GM04504 (cell line): ENCODE results near the gene MVB12B.

Experiments used
- DNase-seq: peaks from one replicate; pipeline ENCODE4 v3.0.0-alpha.2; 2012; ENCODE audit warnings: low read depth

MVB12B gene

DNA sequence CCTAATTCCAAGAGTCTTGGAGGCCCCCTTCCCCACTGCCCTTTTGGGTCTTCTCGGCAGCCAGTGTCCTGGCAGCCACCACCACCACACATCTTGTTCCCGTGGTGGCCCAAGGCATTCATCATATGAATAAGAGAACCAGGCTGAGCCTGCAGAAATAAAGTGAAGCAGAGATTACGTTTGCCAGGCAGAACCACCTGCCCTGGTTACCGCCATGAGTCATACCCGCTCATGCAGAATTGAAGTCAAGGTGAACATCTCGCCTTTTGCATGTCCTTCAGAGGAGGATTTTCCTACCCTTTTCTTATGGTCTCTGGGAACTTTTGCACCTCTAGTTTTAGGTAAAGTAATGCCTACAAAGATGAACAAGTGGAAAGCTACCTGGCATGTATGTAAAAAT, 167.6 kb downstream of the MVB12B start:
- no peak for DNase-seq

DNA sequence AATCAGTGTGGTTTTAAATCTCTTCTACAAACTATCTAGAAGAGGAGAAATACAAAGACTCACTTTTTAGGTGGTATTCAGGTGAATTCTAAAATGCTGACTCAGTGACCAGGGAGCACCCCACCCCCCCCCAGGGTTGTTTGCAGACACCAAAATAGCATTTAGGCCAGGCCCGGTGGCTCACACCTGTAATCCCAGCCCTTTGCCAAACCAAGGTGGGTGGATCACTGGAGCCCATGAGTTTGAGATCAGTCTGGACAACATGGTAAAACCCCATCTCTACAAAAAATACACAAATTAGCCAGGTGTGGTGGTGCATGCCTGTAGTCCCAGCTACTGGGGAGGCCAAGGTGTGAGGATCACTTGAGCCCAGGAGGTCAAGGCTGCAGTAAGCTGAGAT, 168.1 kb downstream of the MVB12B start:
- no peak for DNase-seq

DNA sequence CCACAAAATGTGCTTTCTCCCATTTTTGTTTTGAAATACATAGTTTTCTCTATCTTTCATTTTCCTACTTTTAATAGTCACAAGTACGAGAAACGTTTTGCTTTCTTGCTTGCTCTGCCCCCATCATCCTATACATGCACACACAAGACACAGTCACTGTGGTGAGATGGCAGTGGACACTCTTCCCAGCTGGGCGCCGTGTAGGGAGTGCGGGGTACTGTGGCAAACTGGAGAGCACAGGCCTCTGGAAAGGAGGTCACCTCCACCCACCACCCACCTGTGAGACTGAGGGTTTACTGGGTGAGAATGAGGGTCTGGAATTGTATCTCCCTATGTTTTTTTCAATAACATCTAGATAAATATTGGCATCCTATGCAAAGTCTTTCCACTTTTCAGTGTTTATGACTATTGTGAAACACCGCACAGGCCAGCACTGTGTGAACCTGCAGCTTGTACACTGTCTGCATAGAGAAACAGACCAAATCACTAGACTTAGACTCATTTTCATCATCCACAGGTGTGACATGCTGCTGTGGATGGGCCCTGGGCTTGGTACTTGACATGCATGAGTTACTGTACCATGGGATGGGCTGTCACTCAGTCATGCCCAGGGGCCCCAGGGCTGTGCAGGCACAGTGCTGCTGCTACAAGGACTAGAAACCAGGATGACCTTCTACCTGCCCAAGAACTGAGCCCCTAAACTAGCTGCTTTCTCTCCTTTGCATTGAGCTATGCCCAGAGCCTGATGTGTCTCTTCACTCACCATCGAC, 169.0 kb downstream of the MVB12B start:
- DNase-seq = no peak

DNA sequence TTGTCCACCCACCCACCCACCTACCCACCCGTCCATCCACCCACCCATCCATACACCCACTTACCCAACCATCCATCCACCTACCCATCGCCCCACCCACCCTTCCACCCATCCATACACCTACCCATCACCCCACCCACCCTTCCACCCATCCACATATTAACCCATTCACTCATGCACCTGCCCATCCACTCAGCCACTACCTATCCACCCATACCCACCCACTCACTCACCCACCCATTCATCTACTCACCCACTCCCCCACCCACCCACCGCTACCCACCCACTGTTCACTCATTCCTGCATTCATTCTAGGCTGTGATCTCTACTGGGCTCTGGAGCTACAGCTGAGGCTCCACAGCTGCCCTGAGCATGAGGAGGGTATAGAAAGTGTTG, 169.6 kb downstream of the MVB12B start:
- DNase-seq = no peak

DNA sequence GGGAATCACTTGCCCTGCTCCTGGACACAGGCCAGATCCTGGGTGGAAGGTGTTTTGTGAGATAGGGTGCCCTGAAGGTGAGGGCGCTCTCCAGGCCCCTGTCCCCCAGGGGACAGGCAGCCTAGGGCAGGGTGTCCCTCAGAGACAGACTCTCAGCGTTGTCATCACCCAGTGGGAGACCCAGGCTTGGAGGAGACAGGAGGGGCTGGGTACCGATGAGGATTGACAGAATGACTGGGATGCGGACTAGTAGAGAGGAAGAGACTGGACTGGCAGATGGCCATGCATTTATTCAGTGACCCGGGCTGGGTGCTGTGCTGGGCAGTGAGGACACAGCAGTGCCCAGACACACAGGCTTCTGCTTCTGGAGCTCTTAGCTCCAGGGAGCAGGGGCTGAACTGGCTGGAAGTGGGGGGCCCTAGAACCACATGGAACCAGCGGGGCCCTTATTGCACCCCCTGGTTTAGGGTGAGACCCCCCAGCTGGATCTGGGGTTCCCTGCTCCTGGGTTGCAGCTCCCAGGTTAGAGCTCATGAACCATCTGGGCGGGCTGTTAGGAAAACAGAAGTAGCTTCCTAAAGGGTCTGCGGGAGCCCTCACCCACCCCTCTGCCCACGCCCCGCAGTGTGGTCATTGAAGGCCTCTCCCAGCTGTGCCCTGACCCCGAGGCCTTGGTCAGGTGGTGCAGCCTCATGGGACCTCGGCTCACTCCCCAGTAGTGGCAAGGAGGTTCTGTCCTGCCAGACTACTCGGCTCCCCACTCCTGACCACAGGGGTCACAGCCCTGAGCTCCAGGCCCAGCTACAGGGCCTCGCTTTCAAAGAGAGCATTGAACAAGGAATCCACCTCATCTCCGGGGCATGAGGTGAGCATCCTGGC, 170.4 kb downstream of the MVB12B start:
- no peak for DNase-seq

DNA sequence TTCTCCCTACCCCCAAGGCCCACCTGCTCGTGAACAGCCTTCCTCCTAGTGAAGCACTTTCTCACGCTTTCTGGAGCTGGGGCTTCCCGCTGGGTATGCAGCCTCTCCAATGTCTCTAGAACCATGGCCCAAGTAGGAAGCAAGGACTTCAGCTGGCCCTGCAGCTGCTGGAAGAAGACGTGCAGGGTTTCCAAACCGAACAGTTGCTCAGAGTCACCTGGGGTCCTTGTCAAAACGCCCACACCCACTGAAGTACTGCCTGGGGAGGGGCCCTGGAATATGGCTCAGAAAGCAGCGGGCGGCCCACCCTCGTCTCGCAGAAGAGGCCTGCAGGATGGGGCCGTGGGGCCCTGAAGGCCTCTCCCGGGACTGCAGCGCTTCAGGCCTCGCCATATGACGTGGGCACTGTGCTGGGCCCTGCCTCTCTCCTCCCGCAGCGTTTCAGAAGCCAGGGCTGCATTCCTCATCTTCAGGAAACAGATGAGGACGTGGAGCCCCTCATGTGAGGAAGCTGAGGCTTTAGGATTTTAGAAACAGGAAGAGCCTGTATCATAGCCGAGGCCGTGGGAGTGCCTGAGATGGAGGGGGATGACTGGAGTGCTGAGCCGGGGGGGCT, 171.1 kb downstream of the MVB12B start:
- no peak for DNase-seq

DNA sequence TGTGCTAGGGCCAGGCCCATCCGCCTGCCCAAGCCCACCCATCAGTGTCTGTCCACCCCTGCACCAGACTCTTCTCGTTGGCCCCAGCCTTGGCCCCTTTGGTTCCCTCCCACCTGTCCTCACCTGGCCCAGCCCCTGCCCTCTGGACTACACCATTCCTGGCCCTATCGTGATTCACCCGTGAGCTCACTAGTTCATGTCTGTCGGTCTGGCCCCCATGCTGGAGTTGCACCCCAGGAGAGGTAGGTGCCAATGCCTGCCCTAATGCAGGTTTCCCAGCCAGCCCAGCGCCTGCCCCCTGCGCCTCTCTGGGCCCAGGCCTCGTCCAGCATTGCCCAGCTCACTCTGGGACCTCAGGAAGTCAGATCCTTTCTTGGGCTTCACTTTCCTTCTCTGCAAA, 171.7 kb downstream of the MVB12B start:
- no peak for DNase-seq

DNA sequence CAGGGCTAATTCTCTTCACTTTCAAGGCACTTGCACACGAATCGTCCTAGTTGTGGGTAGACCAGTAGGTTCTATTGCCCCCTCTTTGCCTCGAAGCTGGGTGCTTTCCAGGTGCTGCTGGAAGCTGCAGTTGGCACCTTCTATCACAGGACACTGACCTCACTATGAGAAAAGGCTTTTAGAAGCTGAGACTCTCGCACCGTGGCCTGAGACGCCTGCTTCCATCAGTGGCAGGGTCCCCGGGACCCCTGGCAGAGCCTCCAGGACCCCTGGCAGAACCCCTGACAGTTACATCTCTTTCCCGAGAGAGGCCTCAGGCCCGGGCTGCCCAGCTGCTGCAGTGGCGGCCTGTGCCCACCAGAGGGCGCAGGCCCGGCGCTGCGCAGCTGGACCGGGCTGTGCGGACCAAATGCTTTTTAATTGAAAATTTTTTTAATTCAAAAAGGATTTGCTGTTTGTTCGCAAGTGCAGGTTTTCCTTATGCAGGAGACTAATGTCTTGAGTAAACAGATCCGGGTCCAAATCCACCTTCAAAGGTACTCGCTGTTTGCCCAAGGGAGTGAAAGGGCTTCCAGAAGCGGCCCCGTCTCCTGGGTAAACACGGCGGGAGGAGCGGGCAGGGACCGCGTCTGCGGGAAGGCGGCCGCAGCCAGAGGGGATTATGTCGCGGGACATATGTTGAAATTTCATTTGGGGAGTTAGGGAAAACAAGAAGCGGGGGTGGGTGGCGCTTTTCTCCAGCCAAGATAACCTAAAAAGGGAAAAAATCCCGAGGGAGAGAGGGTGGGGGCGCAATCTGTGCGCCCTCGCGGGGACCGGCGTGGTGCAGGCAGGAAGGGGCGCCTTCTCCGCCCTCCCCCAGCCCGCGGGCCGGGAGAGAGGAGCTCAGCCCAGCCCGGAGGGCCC, 172.6 kb downstream of the MVB12B start:
- DNase-seq = peak; percentile 10

DNA sequence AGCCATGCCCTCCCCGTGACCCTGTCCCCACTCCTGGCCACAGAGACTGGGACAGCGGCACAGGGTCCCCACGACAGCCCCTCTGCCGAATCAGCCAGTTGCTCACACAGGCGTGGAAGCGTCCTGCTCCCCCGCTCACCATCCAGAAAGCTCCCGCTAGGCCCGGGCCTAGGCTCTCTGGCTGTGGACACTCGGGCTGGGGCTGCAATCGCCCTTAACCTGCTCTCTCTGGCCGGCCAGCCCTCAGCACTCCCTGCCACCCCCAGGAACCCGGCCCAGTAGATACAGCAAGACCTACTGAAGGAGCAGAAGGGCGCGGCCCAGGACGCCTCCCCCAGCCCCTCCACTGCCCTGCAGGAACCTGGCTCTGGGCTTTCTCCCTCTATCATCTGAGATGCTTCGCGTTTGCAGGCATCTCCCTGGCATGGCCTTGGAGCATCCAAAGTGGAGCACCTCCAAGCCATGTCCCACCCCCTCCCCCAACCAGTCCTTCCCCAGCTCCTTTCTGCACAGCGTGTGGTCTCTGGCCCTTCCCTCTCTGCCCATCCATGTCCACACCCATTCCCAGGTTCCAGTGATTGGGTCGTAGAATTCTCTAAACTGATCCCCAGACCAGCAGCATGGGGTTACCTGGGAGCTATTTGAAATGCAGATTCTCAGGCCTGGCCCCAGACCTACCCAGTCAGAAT, 173.4 kb downstream of the MVB12B start:
- DNase-seq = no peak

DNA sequence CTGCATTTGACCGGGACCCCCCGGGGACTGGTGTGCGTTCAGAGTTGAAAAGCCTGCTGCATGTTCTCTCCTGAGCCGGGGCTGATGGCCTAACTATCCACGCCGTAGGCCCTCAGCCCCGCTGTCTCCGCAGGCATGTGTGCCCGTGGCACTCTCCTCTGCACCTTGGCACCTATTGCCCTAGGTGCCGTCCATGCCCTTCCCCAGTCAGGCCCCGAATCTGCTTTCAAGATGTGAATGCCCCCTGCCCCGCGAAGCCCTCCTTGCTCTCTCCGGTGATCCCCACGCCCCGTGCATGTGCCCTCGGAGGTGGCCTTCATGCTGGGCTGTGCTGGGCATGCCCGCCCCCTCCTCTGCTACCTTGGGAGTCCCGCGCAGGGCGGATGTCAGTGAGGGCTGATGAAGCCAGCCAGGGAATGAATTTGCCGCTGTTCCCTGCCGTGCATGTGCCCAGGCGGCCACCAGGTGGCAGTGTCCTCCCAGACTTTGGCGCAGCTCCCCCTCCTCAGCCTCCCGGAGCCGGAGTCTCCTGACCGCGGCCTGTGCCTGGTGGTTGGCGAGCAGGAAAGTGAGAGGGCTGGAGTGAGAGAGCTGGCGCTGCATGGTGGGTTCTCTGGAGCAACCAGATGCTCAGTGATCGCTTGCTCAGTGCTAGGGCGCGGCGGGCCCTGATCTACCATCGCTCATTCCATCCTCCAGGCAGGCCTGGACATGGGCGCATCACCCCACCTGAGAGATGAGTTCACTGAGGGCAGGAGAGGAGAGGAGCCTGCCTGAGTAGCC, 174.2 kb downstream of the MVB12B start:
- peak; percentile 32 for DNase-seq

DNA sequence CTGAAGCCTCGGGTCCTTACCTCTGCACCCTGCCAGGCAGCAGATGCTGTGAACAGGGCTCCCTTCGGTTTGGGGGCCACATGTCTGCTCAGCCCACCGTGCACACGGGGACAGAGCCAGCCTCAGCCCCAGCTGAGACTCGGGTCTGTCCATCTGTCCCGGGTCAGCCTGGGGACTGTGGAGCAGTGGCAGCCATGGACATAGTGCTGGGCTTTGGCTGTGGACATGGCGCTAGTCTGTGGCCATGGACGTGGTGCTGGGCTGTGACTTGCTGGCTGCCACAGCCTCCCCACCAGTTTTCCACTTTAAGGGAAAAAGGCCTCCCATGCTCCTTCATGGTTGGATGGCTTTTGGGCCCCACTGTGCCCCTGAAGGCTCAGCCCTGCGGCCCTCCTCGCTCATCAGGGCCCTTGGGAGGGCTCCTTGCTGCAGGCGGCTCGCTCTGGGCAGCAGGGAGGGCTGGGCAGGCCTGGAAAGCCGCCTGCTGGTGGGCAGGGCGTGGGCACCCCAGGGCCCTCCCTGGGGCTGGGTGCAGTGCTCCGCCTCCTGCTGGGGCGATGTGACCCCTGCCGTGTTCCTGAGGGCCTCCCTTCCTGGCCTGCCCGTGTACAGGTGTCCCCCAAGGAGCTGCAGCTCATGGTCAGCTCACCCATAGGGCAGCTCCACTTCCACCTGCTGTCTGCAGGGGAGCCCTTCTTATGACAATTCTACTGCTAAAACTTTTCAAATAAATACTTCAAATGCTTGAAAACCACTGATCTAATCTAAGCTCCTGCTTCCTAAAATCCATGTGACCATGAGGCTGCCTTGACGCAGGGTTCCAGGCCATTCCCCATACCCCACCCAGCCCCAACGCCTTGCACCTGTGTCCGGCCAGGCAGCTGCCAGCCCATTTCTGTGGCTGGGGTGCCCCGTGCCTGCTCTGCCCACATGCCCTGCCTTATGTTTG, 175.0 kb downstream of the MVB12B start:
- DNase-seq = no peak

DNA sequence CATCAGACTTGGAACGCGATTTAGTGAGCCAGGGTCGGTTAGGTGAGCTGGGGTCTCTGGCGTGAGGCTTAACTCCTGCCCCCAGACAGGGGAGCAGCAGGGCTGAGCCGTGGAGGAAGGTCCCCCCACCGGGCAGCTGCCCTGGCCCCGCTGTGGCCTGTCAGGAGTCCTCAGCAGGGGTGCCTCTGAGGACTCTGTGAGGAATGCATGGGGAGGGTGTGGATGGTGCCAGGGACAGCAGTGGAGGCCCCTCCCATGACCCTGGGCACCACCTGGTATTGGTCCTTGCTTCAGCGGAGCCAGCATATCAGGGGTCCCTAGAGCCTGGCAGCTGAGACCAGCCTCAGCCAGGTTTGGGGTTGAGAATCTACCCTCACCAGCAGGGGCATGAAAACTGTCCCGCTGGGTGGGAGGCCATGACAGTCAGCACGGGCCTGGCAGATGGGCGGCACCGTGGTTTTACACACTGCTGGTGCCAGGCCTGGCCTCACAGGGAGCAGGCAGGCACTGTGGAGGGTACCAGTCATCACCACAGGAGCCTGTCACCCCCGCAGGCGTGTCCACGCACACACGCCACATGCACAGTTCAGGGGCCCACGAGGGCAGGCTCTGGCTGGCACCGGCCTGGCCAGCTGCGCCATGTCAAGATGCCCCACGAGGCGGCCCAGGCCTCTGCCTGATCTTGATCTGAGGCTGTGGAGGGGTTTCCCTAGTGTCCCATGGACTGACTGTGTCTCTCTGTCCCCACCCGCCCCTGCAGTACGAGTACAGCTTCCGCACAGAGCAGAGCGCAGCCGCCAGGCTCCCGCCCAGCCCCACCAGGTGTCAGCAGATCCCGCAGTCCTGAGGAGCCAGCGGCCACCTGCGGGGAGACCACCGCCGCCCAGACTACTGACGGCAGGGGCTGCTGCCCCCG, 176.0 kb downstream of the MVB12B start:
- no peak for DNase-seq

DNA sequence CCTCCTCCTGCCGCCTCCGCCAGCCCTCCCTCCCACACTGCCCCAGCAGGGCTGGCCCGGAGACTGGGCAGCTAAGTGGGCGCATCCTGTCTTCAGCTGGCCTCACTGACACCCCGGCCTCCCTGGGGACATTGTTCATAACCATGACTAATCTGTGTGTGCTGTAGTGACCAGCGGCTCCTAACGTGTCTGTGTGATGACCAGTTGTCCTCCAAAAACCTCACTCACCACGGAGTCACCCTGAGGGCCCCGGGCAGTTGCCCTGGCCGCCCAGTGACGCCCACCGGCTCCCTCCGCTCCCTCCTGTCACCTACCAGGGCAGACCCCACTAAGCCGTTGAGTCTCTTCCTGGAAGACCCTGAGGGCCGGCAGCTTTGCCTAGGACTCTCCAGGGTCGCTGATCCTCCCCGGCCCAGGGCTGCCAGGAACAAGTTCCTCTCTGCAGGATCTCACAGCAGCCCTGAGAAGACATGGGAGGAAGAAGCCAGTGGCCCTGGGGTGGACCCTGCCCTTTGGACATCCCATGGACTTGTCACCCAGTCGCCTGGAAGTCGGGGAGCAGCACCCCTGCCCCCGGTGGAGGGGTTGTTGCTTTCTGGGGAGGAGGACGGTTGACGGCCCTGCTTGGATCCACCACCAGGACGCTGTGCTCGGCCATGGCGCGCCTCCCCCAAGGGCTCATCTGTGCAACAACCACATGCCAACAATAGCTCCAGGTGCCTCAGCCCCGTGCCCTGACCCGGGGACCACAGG, 176.9 kb downstream of the MVB12B start:
- DNase-seq = peak; percentile 18

DNA sequence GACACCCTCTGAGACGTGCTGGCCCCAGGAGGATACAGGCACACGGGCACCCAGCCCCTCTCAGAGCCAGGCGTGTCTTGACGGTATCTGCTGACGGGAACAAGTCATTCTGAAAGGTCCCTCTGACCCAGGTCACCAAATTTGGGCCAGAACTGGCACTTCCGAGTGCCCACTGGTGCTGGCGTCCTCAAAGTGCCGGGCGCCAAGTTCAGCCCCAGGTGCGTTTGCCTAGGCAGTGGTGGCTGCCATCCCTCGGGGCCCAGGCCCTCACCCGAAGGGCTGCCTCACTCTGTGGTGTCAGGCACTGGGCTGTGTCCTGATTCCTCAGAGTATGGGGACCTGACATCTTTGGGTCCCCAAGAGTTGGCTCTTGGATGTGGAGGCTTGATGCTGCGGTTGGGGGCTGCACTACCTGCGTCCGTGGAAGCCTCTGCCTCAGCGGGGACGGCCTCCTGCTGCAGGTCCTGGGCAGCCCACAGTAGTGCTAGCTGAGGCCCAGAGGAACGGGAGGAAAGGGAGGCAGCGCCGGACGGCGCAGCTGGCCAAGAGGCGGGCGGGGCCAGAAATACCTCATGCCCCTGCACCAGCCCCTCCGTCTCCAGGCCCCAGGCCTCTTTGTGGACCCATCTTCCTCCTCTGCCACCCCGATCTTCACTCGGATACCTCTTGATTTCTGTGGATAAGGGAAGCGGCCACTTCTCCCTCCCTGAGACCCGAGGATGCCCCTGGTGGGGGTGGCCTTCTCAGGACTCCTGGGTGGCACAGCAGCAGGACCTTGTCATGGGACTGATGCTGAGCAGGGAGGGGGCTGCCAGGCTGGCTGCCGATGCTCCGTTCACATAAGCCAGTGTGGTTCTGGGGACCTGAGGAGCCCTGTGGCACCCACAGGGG, 177.7 kb downstream of the MVB12B start:
- DNase-seq = no peak

DNA sequence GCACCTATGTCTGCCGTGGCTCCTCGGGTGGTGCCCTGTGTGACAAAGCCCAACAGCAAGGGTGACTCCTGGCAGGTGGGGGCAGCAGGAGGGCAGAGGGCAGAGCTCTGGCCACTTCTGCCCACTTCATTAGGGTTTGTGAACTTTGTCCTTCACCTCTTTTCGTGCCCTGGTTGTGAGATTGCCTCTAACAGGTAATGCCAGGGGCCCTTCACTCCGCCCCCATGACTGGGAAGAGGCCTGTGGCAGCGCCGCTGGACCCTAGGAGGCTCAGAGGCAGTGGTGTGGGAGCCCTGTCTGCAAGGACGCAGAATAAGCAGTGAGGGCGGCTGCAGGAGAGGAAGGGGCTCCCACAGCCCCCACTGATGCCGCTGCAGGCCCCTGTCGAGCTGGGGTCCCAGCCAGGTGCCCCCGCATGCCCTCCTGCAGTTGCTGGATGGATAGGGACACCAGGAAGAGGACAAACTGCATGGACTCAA, 178.4 kb downstream of the MVB12B start:
- DNase-seq = no peak

DNA sequence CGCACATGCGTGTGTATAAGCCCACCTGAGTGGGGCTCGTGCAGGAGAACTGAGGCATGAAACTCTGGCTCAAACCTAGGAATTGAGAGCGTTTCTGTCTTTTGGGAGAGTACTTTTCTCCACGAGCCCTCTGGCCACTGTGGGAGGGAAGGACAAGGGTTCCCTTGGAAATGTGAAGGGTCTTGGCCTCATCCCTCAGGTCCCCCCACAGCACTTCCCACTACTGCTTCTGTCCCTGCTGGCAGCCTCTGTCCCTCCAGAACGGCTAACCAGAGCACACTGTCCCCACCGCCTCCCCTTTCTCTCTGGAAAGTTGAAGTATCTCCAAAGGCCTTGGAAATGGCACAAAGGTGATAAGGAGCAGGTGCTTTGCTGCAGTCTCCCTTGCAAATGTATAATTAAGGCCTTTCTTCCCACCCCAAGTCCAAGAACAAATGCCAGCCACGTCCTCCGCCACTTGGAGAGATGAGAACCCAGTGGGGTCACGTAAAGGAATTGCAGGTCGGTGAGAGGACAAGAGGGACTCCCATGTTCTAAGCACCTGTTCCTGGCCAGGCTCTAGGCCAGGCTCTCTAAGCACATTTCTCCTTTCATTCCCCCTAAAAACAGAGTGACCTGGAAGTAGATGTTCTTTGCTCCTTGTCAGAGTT, 179.2 kb downstream of the MVB12B start:
- DNase-seq = no peak
